IPS-18c (cell line): ENCODE results near the gene DENND2C.

Source experiments
- H3K4me3 ChIP-seq: 2 replicates; pipeline ENCODE4 v1.7.0; 2013; ENCODE audit warnings: low read depth, mild to moderate bottlenecking, low read length, moderate library complexity; ENCODE audit not compliant: insufficient read depth
- H3K9me3 ChIP-seq: one replicate; pipeline ENCODE4 v1.6.1; 2013; ENCODE audit warnings: mild to moderate bottlenecking, low read length, moderate library complexity; ENCODE audit not compliant: control insufficient read depth, insufficient read depth

DENND2C gene

DNA sequence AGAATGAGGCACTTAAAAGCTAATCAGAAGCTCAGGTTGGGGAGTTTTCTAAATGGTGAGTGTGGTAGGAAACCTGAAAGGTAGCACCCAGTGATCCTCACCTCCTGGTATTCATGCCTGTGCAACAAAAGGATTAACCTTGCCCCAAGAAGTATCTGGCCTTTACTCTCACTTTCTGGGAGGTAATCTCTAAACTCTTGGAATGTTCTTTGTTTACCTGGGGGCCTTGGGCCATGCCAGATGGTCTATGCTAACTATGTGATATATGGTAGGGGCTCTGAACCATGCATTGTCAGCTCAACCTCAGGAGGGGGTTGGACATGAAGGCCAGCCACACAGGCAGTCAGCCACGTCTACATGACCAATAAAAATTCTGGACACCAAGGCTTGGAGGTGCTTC is 134.4 kb downstream of the DENND2C start:
- Histone ChIP-seq H3K9me3 (no peaks in the 10 kb centered on the region), H3K4me3 (no peak overlapping the region)
